ENCODE measurements around the gene OR8B4.

OR8B4 gene

GRCh38 chr11:124442847-124443246, 18.2 kb upstream of the OR8B4 start:
- H3K36me3 ChIP-seq (ENCODE audit: low read length) = no peaks in the 10 kb centered on the region
- H3K9me3 ChIP-seq (ENCODE audit: insufficient read depth, low read length) = no peaks in the 10 kb centered on the region
- no peak overlapping the region for H3K9ac ChIP-seq (ENCODE audit: low read length)
- no peaks in the 10 kb centered on the region for H3K9me2 ChIP-seq (replicated peaks; ENCODE audit: insufficient read depth, low read length)
- no peak overlapping the region for H3K27ac ChIP-seq (ENCODE audit: low read depth, low read length)
- H3K27me3 ChIP-seq (ENCODE audit: low read length) = no peaks in the 10 kb centered on the region
- H3K4me3 ChIP-seq (ENCODE audit: insufficient read depth, low read length, poor library complexity, severe bottlenecking) = no peak overlapping the region
- no peak for TF ChIP-seq EZH2phosphoT487 (conservative IDR thresholded peaks at IDR 0.05; ENCODE audit: low read length)
- no peak for TF ChIP-seq CTCF (IDR thresholded peaks at IDR 0.05; ENCODE audit: insufficient read depth, low read length, poor library complexity, severe bottlenecking)
- no peaks in the 10 kb centered on the region for H3F3A ChIP-seq (ENCODE audit: insufficient read depth)
- H3K79me2 ChIP-seq (ENCODE audit: insufficient read depth, low read length) = no peaks in the 10 kb centered on the region
- no peak overlapping the region for H2AFZ ChIP-seq (ENCODE audit: low read depth, low read length, severe bottlenecking)
- no peak overlapping the region for H3K4me2 ChIP-seq (ENCODE audit: low read depth, low read length, poor library complexity, severe bottlenecking)
- H4K20me1 ChIP-seq (ENCODE audit: low read depth, low read length) = no peaks in the 10 kb centered on the region

- H3K27ac ChIP-seq (ENCODE audit: low read depth, low read length) = no peak overlapping the region
- TF ChIP-seq CTCF (IDR thresholded peaks at IDR 0.05; ENCODE audit: insufficient read depth, low read length, poor library complexity, severe bottlenecking) (no peak), EZH2phosphoT487 (conservative IDR thresholded peaks at IDR 0.05; ENCODE audit: low read length) (no peak)
- H3K9me3 ChIP-seq (ENCODE audit: insufficient read depth, low read length) = no peaks in the 10 kb centered on the region
- H3K36me3 ChIP-seq (ENCODE audit: low read length) = no peaks in the 10 kb centered on the region
- H3K79me2 ChIP-seq (ENCODE audit: insufficient read depth, low read length) = no peaks in the 10 kb centered on the region
- no peaks in the 10 kb centered on the region for H3K27me3 ChIP-seq (ENCODE audit: low read length)
- no peak overlapping the region for H3K4me3 ChIP-seq (ENCODE audit: insufficient read depth, low read length, poor library complexity, severe bottlenecking)
- no peak overlapping the region for H3K4me2 ChIP-seq (ENCODE audit: low read depth, low read length, poor library complexity, severe bottlenecking)
- no peaks in the 10 kb centered on the region for H4K20me1 ChIP-seq (ENCODE audit: low read depth, low read length)
- no peaks in the 10 kb centered on the region for H3K9me2 ChIP-seq (replicated peaks; ENCODE audit: insufficient read depth, low read length)
- H3K9ac ChIP-seq (ENCODE audit: low read length) = no peak overlapping the region
- no peak overlapping the region for H2AFZ ChIP-seq (ENCODE audit: low read depth, low read length, severe bottlenecking)
- H3F3A ChIP-seq (ENCODE audit: insufficient read depth) = no peaks in the 10 kb centered on the region
Observed at GRCh38 chr11:124442442-124442841, 17.8 kb upstream of the OR8B4 start.

- TF ChIP-seq CTCF (IDR thresholded peaks at IDR 0.05; ENCODE audit: insufficient read depth, low read length, poor library complexity, severe bottlenecking) = no peak
- TF ChIP-seq EZH2phosphoT487 (conservative IDR thresholded peaks at IDR 0.05; ENCODE audit: low read length) = no peak
- no peaks in the 10 kb centered on the region for H3K27me3 ChIP-seq (ENCODE audit: low read length)
Observed at GRCh38 chr11:124441519-124441918, 16.8 kb upstream of the OR8B4 start.

More at GRCh38 chr11:124441519-124441918, 16.8 kb upstream of the OR8B4 start:
- Histone ChIP-seq H3K79me2 (ENCODE audit: insufficient read depth, low read length) (no peaks in the 10 kb centered on the region), H3K4me3 (ENCODE audit: insufficient read depth, low read length, poor library complexity, severe bottlenecking) (no peak overlapping the region), H3K9me3 (ENCODE audit: insufficient read depth, low read length) (no peaks in the 10 kb centered on the region), H3K9ac (ENCODE audit: low read length) (no peak overlapping the region), H3K9me2 (replicated peaks; ENCODE audit: insufficient read depth, low read length) (no peaks in the 10 kb centered on the region), H4K20me1 (ENCODE audit: low read depth, low read length) (no peaks in the 10 kb centered on the region), H3K27ac (ENCODE audit: low read depth, low read length) (no peak overlapping the region), H3K4me2 (ENCODE audit: low read depth, low read length, poor library complexity, severe bottlenecking) (no peak overlapping the region), H3F3A (ENCODE audit: insufficient read depth) (no peaks in the 10 kb centered on the region), H3K36me3 (ENCODE audit: low read length) (no peaks in the 10 kb centered on the region), H2AFZ (ENCODE audit: low read depth, low read length, severe bottlenecking) (no peak overlapping the region)
